Activated CD8-positive, alpha-beta memory T cell treated with anti-CD3 and anti-CD28 coated beads, Interleukin-2, amount 50 U/mL, for 4 hours (primary cell): ENCODE results near the gene ZNF138.
"Not testable (repeated sequence)": the region's sequence is repeated elsewhere in the genome, so short reads cannot be mapped to it uniquely, and the experiment has no call there.

Experiments
- DNase-seq: peaks from one replicate; pipeline ENCODE4 v3.0.0-alpha.2; 2020

ZNF138 gene

GRCh38 chr7:64794171-64794844 lies at the start of gene ZNF138:
ZNF138 (plus strand) TSS chr7:64794428; CDS start chr7:64794569, 141 bp downstream.
- peak; percentile 91 for DNase-seq

- DNase-seq: no peak
Measured at GRCh38 chr7:64744680-64745079, 49.5 kb upstream of the ZNF138 start.

- no peak for DNase-seq
Measured at GRCh38 chr7:64747802-64748201, 46.4 kb upstream of the ZNF138 start.

GRCh38 chr7:64753032-64753431 lies 41.2 kb upstream of the ZNF138 start:
- no peak for DNase-seq

GRCh38 chr7:64755865-64756264 lies 38.4 kb upstream of the ZNF138 start:
- DNase-seq: no peak

GRCh38 chr7:64758151-64758550 lies 36.1 kb upstream of the ZNF138 start:
- no peak for DNase-seq

GRCh38 chr7:64768824-64769223 lies 25.4 kb upstream of the ZNF138 start:
- no peak for DNase-seq

GRCh38 chr7:64774204-64774842 lies 19.9 kb upstream of the ZNF138 start:
- no peak for DNase-seq

- no peak for DNase-seq
Measured at GRCh38 chr7:64775289-64775688, 18.9 kb upstream of the ZNF138 start.

- DNase-seq: not testable (repeated sequence)
Measured at GRCh38 chr7:64784842-64785241, 9.4 kb upstream of the ZNF138 start.

- DNase-seq: no peak
Measured at GRCh38 chr7:64787295-64787694, 6.9 kb upstream of the ZNF138 start.

GRCh38 chr7:64789241-64789640 lies 5.0 kb upstream of the ZNF138 start:
- DNase-seq: not testable (repeated sequence)

GRCh38 chr7:64793106-64793755 lies 997 bp upstream of the ZNF138 start:
- no peak for DNase-seq

- no peak for DNase-seq
Measured at GRCh38 chr7:64795176-64795575, 948 bp downstream of the ZNF138 start.

- DNase-seq: not testable (repeated sequence)
Measured at GRCh38 chr7:64799169-64799568, 4.9 kb downstream of the ZNF138 start.

GRCh38 chr7:64802699-64803098 lies 8.5 kb downstream of the ZNF138 start:
- no peak for DNase-seq

- no peak for DNase-seq
Measured at GRCh38 chr7:64807731-64808365, 13.6 kb downstream of the ZNF138 start.

- no peak for DNase-seq
Measured at GRCh38 chr7:64811767-64812166, 17.5 kb downstream of the ZNF138 start.

- DNase-seq: no peak
Measured at GRCh38 chr7:64830926-64831325, 36.7 kb downstream of the ZNF138 start.

GRCh38 chr7:64832136-64832535 lies 37.9 kb downstream of the ZNF138 start:
- DNase-seq: no peak

- no peak for DNase-seq
Measured at GRCh38 chr7:64834989-64835388, 40.8 kb downstream of the ZNF138 start.

- not testable (repeated sequence) for DNase-seq
Measured at GRCh38 chr7:64835856-64836255, 41.6 kb downstream of the ZNF138 start.

- not testable (repeated sequence) for DNase-seq
Measured at GRCh38 chr7:64838051-64838450, 43.8 kb downstream of the ZNF138 start.

GRCh38 chr7:64838691-64839090 lies 44.5 kb downstream of the ZNF138 start:
- no peak for DNase-seq
